Activated CD4-positive, alpha-beta T cell treated with anti-CD3 and anti-CD28 coated beads, Interleukin-10, Interleukin-2, amounts not matched to agents 100 ng/mL and 50 ng/mL, durations not matched to agents 16 hours and 8 hours (primary cell): ENCODE data around the gene EVC2.
"Not testable (repeated sequence)": the region's sequence is repeated elsewhere in the genome, so short reads cannot be mapped to it uniquely, and the experiment has no call there.

Experiments
- DNase-seq: peaks from one replicate; pipeline ENCODE4 v3.0.0-alpha.2; 2020

EVC2 gene

GRCh38 chr4:5746250-5746649, 37.9 kb upstream of the EVC2 start:
- DNase-seq = no peak

GRCh38 chr4:5742968-5743367, 34.6 kb upstream of the EVC2 start:
- DNase-seq = no peak

DNA sequence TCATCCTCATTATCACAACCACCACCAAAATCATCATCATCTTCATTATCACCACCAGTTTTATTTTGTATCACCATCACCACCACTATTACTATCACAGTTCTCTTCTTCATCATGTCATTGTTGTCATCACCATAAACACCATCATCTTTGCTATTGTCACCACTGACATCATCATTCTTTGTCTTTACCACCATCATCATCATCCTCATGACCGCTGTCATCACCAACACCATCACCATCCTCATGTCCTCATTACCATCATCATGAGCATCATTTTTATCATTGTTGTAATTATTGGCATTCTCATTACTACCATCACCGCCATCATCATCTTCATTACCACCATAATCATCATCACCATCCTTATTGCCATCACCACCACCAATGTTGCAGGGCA, 34.0 kb upstream of the EVC2 start:
- DNase-seq = no peak

- no peak for DNase-seq
These were observed 29.7 kb upstream of the EVC2 start for GRCh38 chr4:5738061-5738460.

DNA sequence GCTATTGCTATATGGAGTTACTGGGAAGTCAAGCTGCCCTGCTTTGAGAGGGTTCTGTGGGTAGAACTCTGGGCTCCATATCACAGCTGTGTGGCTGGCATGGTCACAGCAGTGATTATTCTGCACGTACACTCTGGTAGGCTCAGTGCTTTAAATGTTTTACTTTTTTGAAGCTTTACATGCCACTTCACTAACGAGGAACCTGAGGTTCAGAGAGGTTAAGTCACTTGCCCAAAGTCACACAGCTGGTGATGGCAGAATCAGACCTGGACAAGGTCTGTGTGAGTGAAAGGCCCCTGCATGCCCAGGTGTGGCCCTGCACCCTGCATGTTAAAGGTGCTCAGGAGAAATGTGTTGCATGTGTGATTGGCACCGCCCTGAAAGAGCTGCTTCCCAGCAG, 27.1 kb upstream of the EVC2 start:
- no peak for DNase-seq

- DNase-seq = no peak
These were observed 26.5 kb upstream of the EVC2 start for GRCh38 chr4:5734853-5735252.

GRCh38 chr4:5732158-5732557, 23.8 kb upstream of the EVC2 start:
- no peak for DNase-seq

DNA sequence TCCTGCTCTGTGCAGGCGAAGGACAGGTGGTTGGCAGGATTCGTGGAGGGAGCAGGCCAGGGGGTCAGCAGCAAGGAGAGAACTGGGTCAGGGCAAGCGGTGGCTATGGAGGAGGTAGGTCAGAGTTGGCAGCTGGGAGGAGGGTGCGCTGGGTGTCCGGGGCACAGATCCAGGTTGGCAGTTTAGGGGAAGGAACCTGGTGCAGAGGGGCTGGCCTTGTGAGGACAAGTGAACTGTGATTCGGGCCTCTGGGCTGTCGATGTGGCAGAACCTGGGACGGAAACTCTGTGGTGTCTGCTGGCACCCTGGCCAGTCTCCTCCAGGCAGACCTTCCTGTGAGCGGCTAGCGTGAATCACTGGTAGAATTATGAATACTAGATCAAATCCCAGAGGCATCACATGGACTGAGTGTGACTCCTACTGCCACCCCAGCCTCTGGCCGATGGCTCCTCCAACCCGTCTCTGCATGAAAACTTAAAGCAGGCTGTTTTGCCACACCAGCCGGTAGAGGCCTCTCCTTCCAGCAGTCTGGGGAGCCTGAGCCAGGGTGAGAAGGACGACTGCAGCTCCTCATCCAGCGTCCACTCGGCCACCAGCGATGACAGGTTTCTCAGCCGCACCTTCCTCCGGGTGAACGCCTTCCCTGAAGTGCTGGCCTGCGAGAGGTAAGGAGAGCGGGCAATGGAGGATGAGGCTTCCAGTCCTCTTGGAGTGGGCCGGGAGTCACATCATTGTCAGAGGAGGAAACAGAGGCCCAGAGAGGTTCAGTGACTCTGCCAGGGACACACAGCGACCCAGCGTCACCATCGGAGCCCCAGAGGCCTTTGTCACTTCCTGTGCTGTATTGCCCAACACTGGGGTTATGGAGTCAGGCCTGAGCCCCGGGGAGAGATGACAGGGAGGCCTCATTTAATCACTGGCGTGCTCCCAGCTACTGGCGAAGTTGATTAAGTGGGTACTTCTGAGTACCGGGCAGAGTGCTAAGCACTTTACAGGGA, 22.9 kb upstream of the EVC2 start:
- no peak for DNase-seq

DNA sequence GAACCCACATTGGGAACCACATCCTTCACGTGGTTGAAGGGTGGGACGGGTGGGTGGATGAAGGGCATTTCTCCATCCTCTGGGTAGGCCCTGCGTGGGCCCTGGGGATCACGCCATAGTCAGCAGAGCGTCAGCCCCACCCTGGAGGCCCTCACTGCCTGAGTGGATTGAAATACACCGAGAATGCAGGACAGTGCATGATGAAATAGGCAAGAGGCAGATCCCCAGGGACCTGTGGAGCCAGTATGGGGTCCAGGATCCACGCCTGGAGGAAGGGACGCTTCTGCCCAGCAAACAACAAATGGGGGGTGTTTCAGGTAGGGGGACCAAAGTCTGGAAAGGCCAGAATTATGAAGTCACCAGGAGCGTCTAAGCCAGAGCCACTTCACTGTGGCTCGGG, 22.1 kb upstream of the EVC2 start:
- DNase-seq = no peak

DNA sequence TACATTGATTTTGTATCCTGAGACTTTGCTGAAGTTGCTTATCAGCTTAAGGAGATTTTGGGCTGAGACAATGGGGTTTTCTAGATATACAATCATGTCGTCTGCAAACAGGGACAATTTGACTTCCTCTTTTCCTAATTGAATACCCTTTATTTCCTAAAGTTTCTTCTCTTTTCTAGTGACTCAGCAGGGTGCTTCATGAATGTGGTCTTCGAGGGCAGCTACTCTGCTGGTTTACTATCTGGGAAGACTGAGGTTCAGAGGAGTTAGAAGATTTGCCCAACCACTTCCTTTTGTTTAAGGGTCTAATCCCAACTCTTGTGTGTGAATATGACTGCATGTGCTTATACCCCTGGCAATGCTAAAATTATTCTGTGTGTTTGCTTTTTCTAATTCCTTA, 20.1 kb upstream of the EVC2 start:
- not testable (repeated sequence) for DNase-seq

GRCh38 chr4:5724377-5724776, 16.0 kb upstream of the EVC2 start:
- DNase-seq = no peak

DNA sequence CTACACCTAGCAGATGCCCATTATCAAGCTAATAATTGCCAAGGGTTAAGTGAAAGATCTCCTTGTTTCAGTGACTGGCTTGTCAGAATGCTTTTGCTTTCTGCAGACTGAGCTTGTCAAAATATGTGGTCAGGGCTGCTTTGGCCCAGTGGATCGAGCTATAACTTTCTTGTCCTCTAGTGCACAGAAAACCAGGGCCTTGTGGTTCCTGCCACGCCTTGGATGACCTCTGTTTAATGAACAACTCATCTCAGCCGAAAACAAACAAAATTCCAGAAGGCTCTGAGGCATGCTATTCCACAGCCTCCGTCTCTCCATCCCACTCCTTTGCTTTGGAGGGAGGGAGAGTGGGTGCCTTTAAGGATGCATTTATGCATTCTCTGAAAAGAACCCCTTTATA, 14.0 kb upstream of the EVC2 start:
- DNase-seq = no peak

DNA sequence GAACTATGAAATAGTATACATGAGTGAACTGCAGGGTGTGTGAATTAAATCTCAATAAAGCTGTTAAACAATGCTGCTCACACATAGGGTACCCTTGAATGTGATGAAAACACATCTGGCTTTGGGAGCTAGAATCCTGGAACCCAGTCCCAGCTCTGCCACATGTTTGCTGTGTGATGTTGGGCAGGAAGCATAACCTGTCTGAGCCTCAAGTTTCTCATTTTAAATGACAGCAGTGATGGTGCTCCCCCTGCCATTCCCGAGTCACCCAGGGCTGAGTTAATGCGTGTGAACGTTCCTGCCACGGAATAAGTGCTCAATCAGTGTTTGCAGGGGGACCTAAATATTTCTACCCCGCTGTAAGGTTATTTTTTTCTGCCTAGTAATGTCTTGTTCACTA, 13.6 kb upstream of the EVC2 start:
- no peak for DNase-seq

- no peak for DNase-seq
These were observed 12.6 kb upstream of the EVC2 start for GRCh38 chr4:5720980-5721379.

GRCh38 chr4:5720157-5720850, 11.9 kb upstream of the EVC2 start:
- DNase-seq = no peak

- no peak for DNase-seq
These were observed 11.1 kb upstream of the EVC2 start for GRCh38 chr4:5719350-5720055.

GRCh38 chr4:5718411-5718810, 10.1 kb upstream of the EVC2 start:
- no peak for DNase-seq

- DNase-seq = no peak
These were observed 9.2 kb upstream of the EVC2 start for GRCh38 chr4:5717449-5718158.

GRCh38 chr4:5716391-5716790, 8.0 kb upstream of the EVC2 start:
- no peak for DNase-seq

- DNase-seq = no peak
These were observed 7.0 kb upstream of the EVC2 start for GRCh38 chr4:5715357-5715756.

DNA sequence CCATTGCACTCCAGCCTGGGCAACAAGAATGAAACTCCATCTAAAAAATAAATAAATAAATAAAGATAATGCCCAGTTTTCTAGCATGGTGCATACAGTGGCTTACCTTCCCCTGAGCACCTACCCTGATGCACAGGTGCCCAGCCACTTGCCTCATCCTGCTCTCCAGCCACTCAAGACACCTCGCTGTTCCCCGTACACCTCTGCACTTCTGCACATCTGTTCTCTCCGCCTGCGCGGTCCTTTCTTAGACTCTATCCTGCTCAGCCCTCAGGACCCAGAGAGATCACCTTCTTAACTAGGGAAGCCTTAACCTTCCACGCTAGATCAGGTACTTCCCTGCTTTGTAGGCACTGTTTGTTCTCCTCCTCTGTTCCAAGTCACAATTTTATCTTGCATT, 5.5 kb upstream of the EVC2 start:
- no peak for DNase-seq

- DNase-seq = no peak
These were observed 4.6 kb upstream of the EVC2 start for GRCh38 chr4:5712931-5713330.

DNA sequence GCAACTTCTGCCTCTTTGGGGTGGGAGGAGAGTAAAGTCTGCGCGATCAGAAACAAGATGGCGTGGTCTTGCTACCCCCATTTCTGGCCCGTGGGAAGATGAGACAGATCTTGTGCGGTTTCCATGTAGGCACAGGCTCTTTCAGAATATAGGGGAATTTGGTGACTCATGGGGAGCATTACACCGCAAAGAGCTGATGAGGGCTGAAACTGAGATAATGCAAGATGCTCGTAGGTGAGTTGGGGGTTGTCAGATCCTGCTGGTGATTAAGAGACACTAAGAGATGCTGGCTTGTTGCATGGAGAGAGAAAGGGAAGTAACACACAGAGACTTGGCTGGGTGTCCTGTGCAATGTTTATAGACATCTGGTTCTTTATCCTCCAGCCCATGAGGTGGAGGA, 4.2 kb upstream of the EVC2 start:
- DNase-seq = peak; percentile 60
